Activated CD4-positive, alpha-beta T cell treated with anti-CD3 and anti-CD28 coated beads, Interleukin-2, amount 50 U/mL, for 1 hour (primary cell): Measurements from ENCODE around the gene CDH4.

Experiments used
- DNase-seq: peaks from one replicate; pipeline ENCODE4 v3.0.0-alpha.2; 2020

Gene CDH4

DNA sequence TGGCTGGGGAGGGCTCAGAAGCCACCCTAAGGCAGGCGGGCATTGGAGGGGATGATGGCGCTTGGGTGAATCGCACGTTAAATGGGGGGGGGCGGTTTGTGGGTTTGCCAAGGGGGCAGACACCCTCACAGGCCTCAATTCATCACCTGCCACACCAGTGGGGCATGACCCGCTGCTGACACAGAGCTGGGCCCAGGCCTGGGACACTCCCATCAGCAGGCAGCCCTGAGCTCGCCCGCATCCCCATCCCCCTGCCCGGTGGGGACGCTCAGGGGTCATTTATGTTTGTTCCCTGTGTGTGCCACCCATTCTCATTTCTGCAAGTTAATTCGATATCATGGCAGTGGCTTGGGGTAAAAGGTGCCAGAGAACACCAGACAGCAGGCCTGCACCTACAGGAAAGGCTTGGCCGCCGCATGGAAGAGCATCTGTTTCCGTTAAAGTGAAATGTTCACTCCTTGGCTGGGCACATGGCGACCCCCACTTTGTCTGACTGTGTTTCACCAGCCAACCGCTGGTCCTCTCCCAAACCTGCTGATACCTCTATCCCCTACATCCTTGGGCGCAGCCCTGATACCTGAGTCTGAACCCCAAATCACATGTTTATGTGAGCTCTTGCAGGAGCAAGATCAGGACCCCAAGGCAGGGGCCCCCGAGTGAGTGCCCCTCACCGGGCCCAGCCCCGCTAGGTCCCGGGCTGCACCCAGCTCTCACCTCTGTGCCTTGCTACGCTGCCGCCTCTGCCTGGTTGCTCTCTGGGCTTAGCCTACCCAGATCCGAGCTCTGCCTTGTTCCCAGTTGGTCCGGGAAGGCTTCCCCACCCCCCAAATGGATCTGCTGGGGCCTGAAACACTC is 564.8 kb downstream of the CDH4 start:
- DNase-seq = no peak

DNA sequence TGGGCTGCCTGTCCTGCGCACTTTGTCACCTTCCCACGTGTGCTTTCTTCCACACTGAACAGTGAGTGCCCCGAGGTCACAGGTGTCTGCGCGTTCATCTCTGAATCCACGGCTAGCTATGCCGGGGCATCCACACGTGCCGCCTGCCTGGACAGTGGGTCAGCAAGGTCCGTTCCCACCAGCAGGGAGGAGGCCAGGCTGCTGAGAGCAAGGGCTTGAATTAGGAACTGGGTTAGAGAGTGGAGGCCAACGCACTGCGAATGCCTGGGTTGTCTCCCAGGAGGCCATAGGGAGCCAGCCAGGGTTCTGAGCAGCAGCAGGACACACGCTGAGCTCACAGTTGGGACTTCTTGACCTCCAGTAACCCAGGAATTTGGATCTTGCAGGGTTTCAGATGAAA is 565.5 kb downstream of the CDH4 start:
- DNase-seq = no peak

DNA sequence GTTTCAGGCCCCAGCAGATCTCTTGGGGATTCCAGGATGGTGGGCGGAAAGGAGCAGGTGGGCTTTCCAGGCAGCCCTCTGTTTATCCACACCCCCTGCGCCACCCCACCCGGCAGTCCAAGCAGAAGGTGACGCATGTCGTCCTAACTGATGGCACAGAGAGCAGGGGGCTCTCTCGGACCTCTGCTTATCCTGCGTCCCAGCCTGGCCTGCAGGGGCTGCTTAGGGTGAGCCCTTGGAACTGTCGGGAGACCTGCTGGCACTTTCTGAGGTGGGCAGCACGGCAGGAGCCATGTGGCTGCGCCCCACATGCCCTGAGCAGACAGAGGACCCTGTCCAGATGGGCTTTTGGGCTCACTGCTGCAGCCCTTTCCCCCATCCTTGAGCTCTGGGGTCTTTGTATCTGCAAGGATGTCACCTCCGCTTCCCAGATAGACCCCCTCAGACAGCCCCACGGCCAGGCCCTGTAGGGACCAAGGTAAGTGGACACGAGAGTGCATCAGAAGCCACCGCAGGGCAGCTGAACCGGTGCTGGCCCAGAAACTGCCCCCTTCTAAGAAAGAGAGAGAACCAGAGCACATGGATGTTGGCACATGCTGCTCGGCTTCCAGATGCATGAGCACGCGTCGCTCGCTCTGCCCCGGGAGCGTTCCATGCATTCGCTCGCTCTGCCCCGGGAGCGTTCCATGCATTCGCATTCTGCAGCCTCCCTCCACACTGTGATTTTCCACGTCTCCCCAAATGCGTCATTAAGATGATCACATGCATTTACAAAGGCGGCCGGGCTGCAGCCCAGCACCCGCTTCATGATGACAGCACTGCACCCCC is 566.9 kb downstream of the CDH4 start:
- no peak for DNase-seq

DNA sequence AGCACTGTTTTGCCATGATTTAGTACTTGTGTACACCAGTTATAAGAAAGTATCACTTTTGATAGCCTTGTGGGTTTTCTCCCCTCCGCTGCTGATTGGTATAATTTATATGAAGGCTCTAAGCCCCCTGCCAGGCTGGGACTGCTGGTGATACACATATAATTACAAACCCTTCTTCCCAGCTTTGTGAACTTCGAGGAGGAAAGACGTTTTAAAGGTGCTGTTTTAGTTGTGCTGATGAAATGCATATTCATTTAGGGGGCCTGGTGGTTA is 567.4 kb downstream of the CDH4 start:
- DNase-seq = no peak

DNA sequence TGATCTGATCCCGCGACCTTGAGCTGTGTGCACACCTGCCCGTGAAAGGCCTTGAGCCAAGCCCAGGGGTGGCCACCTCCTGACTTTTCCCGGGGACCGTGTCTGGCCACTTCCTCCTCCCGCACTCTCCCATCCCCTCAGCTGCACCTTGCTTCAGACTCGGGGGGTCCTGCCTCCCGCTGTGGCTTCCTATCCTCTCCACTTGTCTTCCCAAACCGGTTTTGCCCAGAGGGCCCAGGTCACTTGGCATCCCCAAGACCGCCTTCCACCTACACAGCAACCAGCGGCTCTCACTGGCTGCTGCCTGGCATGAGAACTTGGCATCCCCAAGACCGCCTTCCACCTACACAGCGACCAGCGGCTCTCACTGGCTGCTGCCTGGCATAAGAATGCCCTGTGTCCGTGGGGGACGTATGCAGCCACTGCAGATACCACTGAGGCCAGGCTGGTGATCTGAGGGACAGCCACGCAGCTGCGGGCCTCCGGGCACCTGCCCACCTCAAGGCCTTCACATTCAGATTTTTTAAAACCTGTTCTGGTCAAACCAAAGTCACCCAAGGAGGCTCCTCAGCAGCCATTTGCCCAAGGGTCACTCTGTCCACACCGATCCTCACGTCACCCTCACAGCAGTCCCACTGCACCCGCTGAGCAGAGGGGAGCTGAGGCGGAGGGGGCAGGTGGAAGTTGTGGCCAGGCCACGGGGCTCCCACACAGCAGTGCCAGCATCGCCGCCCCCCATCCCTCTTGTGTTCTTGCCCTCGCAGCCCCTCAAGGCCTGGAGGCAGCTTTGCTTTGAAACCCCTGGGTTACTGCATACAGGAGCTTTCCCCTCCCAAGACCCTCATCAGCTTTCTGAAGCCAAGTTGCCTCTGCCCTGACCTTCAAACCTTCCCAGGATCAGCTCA is 568.1 kb downstream of the CDH4 start:
- DNase-seq = no peak

DNA sequence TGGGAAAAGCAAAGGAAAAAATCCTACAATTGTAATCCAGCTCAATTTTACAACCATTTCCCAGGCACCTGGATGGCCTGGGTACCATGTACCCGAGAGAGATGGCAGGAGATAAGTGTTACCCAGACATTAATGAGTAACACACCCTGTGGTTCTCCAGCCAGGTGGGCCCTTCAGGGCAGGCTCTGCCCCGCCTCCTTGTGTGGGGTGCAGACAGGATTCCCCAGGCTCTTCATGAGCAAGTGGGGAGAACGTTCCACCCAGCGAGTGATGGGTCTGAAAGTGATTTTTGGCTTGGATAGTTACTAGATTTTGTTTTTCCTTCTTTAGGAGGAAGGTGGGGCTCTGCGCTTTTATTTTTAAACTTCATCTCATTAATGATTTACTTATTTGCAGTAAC is 569.7 kb downstream of the CDH4 start:
- DNase-seq = no peak

DNA sequence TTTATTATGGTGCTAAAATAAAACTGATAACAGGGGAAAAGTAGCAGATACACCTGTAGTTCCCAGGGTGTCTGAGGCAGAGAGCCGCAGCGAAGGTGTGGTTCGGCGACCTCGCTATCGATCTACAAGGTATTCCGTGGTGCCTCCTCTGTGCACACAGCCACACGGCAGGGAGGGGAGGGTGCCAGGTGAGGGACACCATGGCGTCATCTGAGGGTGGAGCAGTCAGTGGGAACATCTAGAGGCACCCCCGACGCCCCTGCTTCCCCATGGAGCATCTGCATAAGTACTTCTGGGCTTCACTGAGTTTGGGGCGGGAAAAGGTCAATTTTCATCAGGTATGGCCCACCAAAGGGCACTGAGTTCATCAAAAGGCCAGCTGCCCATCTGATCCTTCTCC is 570.3 kb downstream of the CDH4 start:
- DNase-seq = no peak

DNA sequence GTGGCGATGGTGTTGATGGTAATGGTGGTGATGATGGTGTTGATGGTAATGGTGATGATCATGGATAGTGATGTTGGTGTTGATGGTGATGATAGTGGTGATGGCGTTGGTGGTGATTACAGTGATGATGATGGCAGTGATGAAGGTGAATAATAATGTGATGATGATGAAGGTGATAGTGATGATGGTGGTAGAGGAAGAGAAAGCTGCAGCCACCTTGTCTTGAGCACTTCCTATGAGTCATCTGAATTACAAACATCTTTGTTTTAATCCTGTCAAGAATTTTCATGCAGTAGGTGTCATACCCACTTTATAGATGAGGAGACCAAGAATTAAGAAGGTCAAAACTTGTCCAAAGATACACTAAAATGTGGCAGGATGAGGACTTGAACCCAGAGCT is 571.2 kb downstream of the CDH4 start:
- no peak for DNase-seq

DNA sequence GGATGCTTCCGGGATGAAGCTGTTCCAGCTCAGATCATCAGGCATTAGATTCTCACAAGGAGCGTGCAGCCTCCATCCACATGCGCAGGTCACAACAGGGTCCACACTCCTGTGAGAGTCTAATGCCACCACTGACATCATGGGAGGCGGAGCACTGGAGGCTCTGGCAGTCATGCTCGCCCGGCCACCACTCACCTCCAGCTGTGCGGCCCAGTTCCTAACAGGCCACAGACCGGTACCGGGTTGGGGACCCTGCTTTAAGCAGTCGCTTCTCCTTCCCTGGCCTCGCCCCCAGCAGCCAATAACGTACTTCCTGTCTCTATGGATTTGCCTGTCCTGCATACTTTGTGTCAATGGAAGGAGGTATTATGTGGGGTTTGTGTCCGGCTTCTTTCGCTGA is 576.8 kb downstream of the CDH4 start:
- DNase-seq = no peak

DNA sequence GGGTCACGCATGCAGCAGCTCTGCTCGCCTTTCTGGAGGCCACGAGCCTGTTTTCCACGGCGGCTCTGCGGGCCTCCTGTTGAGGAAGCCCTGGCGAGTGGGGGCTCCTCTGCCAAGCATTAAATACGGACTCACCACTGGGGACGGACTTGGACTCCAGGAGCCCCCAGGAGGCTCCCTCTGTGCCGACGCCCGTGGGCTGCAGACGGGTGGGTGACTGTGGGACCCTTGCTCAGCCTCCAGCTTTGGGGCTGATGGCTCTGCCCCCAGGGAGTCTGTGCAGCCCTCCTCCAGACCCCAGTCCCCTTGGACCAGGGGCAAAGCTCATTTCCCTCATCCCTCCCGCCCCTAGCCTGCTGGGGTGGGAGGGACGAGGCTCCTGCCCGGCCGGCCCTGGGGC is 577.5 kb downstream of the CDH4 start:
- DNase-seq = no peak

DNA sequence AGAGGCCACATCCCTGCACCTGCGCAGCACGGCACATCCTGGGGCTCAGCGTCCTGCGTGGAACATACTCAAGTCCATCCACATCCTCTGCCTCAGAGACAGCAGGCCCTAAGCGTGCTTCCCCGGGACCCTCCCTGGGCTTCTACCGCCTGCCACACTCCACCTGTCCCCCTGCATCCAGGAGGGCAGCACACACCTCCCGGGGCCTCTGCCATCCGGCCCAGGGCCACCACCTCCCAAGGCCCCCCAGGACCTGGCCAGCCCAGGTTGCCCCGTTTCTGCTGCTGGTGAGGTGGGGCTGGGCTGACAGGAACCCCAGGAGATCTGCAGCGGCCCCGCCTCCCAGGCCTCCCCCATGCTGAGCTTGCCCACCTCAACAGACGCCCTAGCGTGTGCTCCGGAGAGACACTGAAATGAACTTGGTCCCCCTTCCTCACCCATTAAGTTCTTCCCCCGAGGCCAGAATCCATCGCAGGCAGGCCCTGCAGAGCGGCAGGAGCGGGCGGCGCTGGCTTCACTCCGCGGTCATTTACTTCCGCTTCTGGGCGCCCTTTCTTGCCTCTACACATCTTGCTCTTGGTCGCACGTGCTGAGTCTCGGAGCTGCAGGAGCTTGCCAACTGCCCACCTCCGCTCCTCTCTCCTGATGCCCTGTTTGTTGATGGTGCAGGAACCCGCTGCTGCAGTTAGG is 578.3 kb downstream of the CDH4 start:
- DNase-seq = no peak

DNA sequence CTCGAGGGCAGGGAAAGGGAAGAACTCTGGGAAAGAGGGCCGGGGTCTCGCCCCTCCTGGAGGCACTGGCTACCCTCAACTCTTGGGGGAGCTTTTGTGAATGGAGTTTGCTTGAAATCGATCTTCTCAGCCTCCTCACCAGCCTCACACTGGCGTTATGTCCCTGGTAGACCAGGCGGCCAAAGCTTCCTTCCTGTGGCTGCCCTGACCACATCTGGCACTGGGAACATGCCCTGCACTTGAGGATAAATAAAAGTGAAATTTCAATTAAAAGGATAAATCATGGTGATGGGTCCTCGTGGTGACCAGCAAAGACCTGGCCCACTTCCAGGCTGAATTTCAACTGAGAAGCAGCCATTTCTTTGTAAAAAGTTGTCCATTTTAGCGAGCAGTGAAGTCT is 578.9 kb downstream of the CDH4 start:
- DNase-seq = no peak

DNA sequence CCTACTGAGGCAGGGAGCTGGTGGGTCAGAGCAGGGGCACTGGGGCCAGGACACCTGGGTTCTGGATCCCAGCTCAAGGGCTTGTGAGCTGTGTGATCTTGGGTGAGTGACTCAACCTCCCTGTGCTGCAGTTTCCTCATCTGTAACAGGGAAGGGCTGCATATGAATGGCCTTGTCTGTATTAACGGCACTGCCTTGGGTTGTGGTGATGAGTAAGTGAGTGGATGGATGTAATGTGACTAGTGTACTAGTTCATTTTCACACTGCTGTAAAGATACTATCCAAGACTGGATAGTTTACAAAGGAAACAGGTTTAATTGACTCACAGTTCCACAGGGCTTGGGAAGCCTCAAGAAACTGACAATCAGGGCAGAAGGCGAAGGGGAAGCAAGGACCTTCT is 580.1 kb downstream of the CDH4 start:
- DNase-seq = no peak

DNA sequence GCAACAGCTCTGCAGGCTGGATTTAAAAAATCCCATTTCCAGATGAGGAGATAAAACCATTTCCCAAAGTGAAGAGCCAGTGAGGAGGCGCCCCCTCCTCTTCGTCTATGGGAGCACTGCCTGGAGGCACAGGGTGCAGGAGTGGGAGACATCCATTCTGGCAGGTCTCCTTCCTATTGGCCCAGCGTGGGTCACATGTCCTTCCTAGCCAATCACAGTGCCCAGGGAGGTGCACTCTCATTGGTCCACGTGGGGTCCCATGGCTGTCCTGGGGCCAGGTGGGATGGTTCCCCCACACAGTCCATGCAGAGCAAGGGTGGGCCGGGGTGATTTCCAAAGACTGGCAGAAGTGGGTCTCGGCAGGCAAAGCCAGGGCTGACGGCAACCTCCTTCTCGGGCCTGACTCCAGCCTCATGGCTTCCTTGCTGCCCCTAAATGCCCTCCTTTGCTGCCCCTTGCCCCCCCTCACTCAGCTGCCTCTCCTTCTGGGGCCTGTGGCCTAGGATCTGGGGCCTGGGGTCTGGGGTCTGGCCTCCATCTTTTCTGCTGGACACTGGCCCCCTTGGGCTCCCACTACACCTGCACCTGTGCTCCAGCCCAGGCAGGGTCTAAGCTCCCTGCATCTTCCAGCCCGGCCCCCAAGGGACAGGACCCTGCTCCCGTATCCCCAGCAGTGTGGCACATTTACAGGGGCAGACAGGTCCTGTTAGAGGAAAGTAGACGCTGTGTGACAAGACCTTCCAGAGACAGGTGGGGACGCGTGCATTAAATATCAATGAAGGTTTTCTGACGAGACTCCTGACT is 581.9 kb downstream of the CDH4 start:
- DNase-seq = no peak

DNA sequence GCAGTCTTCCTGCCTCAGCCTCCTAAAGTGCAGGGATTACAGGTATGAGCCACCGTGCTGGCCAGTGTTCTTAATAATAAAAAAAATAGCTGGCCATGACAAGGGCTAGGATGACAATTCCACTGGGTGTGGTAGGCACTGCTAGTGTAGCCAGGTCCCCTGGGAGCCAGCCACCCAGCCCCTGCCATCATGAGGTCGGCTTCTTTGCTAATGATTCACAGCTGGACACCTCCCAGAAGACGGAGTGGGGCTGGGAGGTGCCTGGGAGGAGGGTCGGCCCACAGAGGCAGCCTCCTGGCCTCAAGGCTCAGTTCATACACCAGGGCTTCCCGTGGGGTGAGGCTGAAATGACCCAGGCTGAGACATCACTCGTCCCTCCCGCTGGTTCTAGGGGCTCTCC is 583.2 kb downstream of the CDH4 start:
- no peak for DNase-seq

DNA sequence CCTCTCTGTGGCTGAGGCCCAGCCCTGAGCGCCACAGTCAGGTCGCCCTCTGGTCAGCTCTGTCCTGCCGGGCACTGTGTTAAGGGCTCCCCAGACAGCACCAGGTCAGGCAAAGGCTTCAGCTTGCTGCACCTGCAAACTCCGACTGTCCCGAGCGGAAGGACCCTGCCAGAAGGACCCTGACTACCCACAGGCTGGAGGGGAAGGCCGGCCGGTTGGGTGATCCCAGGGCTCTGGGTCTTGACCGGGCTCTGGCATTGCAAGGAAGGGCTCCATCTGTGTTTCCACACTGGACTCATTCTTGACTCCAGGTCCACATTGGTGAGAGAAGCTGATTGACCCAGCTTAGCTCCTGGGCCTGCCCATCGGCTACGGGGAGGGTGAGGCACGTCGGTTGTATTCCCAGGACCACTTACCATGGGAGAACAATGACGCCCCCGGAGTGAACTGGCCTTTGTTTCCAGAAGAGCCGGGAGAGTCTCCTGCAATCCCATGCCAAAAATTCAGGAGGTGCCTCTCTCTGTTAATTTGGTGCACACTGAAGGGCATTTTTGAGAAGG is 583.8 kb downstream of the CDH4 start:
- no peak for DNase-seq

DNA sequence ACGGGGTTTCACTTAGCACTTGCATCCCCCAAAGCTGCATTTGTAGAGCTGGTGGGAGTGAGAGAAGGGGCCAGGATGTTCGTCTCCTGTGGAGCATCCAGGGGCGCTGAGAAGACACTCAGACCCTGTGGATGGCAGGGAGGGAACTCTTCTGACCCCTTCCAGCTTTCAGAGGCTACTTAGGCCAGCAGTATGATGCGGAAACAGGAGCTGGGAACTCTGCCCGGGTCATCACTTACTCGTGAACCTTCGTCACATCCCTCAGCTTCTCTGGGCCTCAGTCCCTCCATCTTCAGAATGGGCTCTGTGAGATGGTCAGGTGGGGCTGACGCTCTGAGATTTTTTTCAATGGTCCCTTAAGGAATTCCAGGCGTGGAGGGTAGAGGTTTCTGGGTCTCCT is 585.1 kb downstream of the CDH4 start:
- DNase-seq = no peak

DNA sequence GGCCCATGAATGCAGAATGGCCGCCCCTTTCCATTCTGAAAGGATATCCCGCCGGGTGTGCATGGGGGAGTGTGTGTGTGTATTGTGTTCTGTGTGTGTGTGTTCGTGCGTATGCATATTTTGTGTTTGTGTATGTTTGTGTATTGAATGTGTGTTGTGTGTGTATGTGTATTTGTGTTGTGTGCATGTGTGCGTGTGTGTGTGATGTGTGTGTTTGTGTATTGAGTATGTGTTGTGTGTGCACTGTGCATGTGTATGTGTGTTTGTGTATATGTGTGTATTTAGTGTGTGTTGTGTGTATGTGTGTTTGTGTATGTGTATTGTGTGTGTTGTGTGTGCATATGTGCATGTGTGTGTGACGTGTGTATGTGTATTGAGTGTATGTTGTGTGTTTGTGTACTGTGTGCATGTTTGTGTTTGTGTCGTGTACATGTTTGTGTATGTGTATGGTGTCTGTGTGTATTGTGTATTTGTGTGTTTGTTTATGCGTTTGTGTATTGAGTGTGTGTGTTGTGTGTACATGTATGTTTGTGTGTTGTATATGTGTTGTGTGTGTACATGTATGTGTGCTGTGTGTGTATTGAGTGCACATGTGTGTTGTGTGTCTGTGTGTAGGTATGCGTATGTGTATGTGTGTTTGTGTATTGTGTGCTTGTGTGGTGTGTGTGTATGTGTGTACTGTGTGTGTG is 587.3 kb downstream of the CDH4 start:
- no peak for DNase-seq

DNA sequence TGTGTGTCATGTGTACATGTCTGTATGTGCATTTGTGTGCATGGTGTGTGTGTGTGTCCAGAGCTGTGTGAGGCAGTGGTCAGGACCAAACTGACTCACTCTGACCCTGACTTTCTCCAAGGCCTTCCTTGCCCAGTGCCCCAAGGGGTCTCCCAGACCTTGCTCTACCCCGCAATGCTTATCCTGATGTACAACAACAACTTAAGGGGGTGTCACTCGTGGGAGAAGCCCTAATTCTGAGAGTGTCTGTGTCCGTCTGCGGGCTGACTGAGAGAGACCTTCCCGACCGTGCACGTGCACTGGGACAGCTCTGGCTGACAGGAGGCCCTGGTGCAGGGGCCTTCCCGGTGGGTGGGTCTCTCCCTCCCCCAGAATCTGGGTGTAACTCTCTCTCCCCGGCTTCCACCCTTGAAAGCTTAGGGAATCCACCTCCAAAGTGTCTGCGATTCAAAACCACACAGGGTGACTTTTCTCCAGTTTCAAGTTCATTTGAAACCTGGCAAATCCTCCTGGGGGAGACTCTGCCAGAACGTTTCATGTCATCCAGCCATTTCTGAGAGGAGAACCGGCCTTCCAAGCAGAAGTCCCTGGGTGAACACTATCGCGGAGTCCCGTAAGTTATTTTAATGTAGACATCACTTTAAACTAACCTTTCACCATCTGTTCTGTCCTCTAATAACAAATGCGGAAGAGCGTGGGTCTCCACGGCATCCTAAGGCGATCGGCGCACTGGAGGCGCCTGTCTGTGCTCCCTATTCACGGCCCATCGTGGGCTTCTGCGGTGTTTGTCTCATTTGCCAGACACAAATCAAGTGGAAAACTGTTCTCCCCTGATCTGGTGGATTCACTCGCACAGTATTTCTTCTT is 588.1 kb downstream of the CDH4 start:
- DNase-seq = no peak
